Osteocyte (in vitro differentiated cells): ENCODE results near the gene ACTR3C. TPM values are rescaled to one million over a fixed set of nuclear protein-coding genes. Genes with fewer than 3 reads are reported as not detected.
A peak's percentile ranks its signal among the peaks of the same experiment; 100 is the strongest.

Experiments used
- DNase-seq: peaks from one replicate; pipeline ENCODE4 v3.0.0; 2021; ENCODE audit warnings: mixed read lengths; ENCODE audit not compliant: unreplicated experiment; ENCODE audit errors: extremely low spot score
- H3K27ac Mint-ChIP-seq: one replicate; pipeline ENCODE4 v1.8.0; 2021; ENCODE audit warnings: mild to moderate bottlenecking, mixed read lengths; ENCODE audit not compliant: unreplicated experiment
- H3K27me3 Mint-ChIP-seq: one replicate; pipeline ENCODE4 v1.8.0; 2021; ENCODE audit warnings: mixed read lengths; ENCODE audit not compliant: unreplicated experiment
- H3K36me3 Mint-ChIP-seq: one replicate; pipeline ENCODE4 v1.8.0; 2021; ENCODE audit warnings: mixed read lengths; ENCODE audit not compliant: unreplicated experiment
- H3K4me1 Mint-ChIP-seq: one replicate; pipeline ENCODE4 v1.8.0; 2021; ENCODE audit warnings: mixed read lengths; ENCODE audit not compliant: unreplicated experiment
- H3K4me3 Mint-ChIP-seq: one replicate; pipeline ENCODE4 v1.8.0; 2021; ENCODE audit warnings: mild to moderate bottlenecking, moderate library complexity, mixed read lengths; ENCODE audit not compliant: unreplicated experiment
- H3K9me3 Mint-ChIP-seq: one replicate; pipeline ENCODE4 v1.8.0; 2021; ENCODE audit warnings: mixed read lengths; ENCODE audit not compliant: unreplicated experiment
- long read RNA-seq: library from polyadenylated mRNA; unstranded; transcript quantifications from one replicate; pipeline ENCODE4 v2.0.0, GENCODE V29; 2021
- total RNA-seq: library from RNA; stranded (reverse); gene quantifications from 2 replicates; pipeline ENCODE4 v1.2.1, GENCODE V29; 2021
- TF ChIP-seq, protein P1 (sequence below): fragments of 200-600 bp; sonication (generic); IDR thresholded peaks from 2 replicates; pipeline ENCODE4 v1.5.0; 2021; ENCODE audit warnings: antibody characterized with exemption, mild to moderate bottlenecking, moderate library complexity

Gene ACTR3C
- not detected in 2 replicates for total RNA-seq
- long read RNA-seq, result 0 reads

DNA sequence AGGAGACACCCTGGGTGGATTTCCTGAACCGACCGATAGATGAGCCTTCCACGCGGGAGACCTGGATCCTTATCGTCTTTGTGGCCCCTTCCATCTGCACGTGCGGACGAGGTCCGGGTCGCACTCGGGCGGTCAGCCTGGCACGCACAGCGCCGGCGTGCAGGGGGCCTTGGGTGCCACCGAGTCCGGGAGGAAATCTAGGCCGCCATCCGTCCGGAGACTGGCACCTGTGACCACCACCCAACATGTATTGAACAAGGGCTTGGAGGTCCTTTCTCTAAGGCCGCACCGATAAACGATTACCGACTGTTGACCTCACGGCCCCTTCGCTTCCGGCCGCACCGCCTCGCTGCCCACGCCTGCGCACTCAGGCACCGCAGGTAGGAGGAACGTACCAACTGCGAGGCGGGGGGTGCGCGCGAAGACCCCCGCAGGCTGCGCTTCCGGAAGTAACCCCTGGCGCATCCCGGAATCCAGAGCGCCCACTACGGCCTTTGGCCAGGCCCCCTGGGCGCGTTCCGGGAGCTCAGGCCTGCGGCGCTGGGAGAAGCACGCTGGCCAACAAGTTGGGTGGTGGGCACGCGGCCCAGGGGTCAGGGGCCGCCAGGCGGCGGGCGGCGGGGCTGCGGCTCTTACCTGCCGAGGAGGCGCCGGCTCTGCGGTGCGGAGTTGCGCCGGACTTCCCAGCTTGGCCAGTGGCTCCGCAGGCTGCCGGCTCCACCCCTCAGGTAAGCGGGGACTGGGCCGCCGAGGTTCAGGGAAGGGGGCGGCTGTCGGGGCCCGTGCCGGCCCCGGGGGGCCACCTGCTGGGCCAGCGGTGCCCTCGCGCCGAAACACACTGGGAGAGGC is at the start of gene ACTR3C, which contains the start of gene LRRC61:
Gene ACTR3C, minus strand, starts transcription at position 713 of the 849 bp plus-strand sequence. CDS start 28,249 bp downstream, outside the sequence.
Gene LRRC61, plus strand, starts transcription at position 523 of the 849 bp plus-strand sequence. CDS start 13,507 bp downstream, outside the sequence.
- H3K4me3 Mint-ChIP-seq, result no peak within 1 kb of the TSS
- H3K9me3 Mint-ChIP-seq, result no peaks in the 10 kb centered on the region
- TF ChIP-seq, protein P1, sequence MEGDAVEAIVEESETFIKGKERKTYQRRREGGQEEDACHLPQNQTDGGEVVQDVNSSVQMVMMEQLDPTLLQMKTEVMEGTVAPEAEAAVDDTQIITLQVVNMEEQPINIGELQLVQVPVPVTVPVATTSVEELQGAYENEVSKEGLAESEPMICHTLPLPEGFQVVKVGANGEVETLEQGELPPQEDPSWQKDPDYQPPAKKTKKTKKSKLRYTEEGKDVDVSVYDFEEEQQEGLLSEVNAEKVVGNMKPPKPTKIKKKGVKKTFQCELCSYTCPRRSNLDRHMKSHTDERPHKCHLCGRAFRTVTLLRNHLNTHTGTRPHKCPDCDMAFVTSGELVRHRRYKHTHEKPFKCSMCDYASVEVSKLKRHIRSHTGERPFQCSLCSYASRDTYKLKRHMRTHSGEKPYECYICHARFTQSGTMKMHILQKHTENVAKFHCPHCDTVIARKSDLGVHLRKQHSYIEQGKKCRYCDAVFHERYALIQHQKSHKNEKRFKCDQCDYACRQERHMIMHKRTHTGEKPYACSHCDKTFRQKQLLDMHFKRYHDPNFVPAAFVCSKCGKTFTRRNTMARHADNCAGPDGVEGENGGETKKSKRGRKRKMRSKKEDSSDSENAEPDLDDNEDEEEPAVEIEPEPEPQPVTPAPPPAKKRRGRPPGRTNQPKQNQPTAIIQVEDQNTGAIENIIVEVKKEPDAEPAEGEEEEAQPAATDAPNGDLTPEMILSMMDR, result no peak
- no peak within 1 kb of the TSS for H3K27ac Mint-ChIP-seq
- no peaks in the 10 kb centered on the region for H3K27me3 Mint-ChIP-seq
- no peak for DNase-seq
- H3K36me3 Mint-ChIP-seq, result no peaks in the 10 kb centered on the region
- H3K4me1 Mint-ChIP-seq, result no peaks in the 10 kb centered on the region

DNA sequence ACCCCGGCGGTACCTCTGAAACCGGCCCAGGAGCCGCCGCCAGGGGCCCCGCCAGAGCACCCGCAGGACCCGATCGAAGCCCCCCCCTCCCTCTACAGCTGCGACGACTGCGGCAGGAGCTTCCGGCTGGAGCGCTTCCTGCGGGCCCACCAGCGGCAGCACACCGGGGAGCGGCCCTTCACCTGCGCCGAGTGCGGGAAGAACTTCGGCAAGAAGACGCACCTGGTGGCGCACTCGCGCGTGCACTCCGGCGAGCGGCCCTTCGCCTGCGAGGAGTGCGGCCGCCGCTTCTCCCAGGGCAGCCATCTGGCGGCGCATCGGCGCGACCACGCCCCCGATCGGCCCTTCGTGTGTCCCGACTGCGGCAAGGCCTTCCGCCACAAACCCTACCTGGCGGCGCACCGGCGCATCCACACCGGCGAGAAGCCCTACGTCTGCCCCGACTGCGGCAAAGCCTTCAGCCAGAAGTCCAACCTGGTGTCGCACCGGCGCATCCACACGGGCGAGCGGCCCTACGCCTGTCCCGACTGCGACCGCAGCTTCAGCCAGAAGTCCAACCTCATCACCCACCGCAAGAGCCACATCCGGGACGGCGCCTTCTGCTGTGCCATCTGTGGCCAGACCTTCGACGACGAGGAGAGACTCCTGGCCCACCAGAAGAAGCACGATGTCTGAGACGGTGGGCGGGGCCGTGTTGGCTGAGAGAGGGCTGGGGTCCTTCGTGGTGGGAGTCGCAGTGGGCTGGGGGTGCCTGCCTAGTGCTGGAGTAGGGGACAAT is 49.1 kb upstream of the ACTR3C start:
- Mint-ChIP-seq H3K27ac (no peak overlapping the region), H3K36me3 (peaks cover 19% of the 10 kb centered on the region), H3K4me1 (peaks cover 32% of the 10 kb centered on the region), H3K9me3 (no peaks in the 10 kb centered on the region), H3K4me3 (no peak overlapping the region), H3K27me3 (no peaks in the 10 kb centered on the region)
- TF ChIP-seq, protein P1, result no peak
- DNase-seq, result no peak

DNA sequence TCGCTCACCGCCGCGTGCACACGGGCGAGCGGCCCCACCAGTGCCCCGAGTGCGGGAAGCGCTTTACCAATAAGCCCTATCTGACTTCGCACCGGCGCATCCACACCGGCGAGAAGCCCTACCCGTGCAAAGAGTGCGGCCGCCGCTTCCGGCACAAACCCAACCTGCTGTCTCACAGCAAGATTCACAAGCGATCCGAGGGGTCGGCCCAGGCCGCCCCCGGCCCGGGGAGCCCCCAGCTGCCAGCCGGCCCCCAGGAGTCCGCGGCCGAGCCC is 48.6 kb upstream of the ACTR3C start:
- Mint-ChIP-seq H3K4me1 (peaks cover 29% of the 10 kb centered on the region), H3K27ac (no peak overlapping the region), H3K27me3 (no peaks in the 10 kb centered on the region), H3K9me3 (no peaks in the 10 kb centered on the region), H3K4me3 (no peak overlapping the region), H3K36me3 (peaks cover 19% of the 10 kb centered on the region)
- no peak for DNase-seq
- TF ChIP-seq, protein P1, result no peak

DNA sequence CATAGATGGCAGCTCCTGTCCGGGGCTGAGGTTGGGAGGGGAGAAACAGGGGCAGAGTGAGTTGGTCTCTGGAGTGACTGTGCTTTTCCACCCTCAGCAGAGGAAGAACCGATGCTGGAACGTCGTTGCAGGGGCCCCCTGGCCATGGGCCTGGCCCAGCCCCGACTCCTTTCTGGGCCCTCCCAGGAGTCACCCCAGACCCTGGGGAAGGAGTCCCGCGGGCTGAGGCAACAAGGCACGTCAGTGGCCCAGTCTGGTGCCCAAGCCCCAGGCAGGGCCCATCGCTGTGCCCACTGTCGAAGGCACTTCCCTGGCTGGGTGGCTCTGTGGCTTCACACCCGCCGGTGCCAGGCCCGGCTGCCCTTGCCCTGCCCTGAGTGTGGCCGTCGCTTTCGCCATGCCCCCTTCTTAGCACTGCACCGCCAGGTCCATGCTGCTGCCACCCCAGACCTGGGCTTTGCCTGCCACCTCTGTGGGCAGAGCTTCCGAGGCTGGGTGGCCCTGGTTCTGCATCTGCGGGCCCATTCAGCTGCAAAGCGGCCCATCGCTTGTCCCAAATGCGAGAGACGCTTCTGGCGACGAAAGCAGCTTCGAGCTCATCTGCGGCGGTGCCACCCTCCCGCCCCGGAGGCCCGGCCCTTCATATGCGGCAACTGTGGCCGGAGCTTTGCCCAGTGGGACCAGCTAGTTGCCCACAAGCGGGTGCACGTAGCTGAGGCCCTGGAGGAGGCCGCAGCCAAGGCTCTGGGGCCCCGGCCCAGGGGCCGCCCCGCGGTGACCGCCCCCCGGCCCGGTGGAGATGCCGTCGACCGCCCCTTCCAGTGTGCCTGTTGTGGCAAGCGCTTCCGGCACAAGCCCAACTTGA is 48.0 kb upstream of the ACTR3C start:
- Mint-ChIP-seq H3K27ac (peak overlapping the region; percentile 62), H3K36me3 (peaks cover 19% of the 10 kb centered on the region), H3K4me3 (no peak overlapping the region), H3K4me1 (peaks cover 26% of the 10 kb centered on the region), H3K9me3 (no peaks in the 10 kb centered on the region), H3K27me3 (no peaks in the 10 kb centered on the region)
- no peak for DNase-seq
- TF ChIP-seq, protein P1, result no peak
